Right forelimb (tissue), 1 donor: Measurements from ENCODE around the gene SACM1L.

Source experiments
- DNase-seq: peaks from one replicate; pipeline ENCODE4 v3.0.0-alpha.2; 2018

Gene SACM1L

GRCh38 chr3:45773714-45774449, 84.7 kb downstream of the SACM1L start:
- no peak for DNase-seq

- DNase-seq, result no peak
Observed at GRCh38 chr3:45774581-45775521, 85.7 kb downstream of the SACM1L start.

- no peak for DNase-seq
Observed at GRCh38 chr3:45775571-45776300, 86.5 kb downstream of the SACM1L start.

- DNase-seq, result no peak
Observed at GRCh38 chr3:45776301-45776595, 87.1 kb downstream of the SACM1L start.

GRCh38 chr3:45776611-45777010, 87.4 kb downstream of the SACM1L start:
- no peak for DNase-seq

GRCh38 chr3:45777111-45777745, 88.0 kb downstream of the SACM1L start:
- no peak for DNase-seq

- no peak for DNase-seq
Observed at GRCh38 chr3:45777746-45778386, 88.7 kb downstream of the SACM1L start.

GRCh38 chr3:45778761-45779201, 89.6 kb downstream of the SACM1L start:
- no peak for DNase-seq

- no peak for DNase-seq
Observed at GRCh38 chr3:45779746-45780735, 90.8 kb downstream of the SACM1L start.

- no peak for DNase-seq
Observed at GRCh38 chr3:45781271-45781670, 92.1 kb downstream of the SACM1L start.

- DNase-seq, result no peak
Observed at GRCh38 chr3:45781841-45782240, 92.6 kb downstream of the SACM1L start.

GRCh38 chr3:45782381-45782780, 93.2 kb downstream of the SACM1L start:
- DNase-seq, result no peak

- DNase-seq, result no peak
Observed at GRCh38 chr3:45783667-45784066, 94.5 kb downstream of the SACM1L start.

GRCh38 chr3:45785605-45786150, 96.5 kb downstream of the SACM1L start:
- no peak for DNase-seq

- no peak for DNase-seq
Observed at GRCh38 chr3:45786801-45787495, 97.8 kb downstream of the SACM1L start.

GRCh38 chr3:45787551-45787950, 98.4 kb downstream of the SACM1L start:
- no peak for DNase-seq

GRCh38 chr3:45789235-45789812, 100.1 kb downstream of the SACM1L start:
- DNase-seq, result no peak

- DNase-seq, result no peak
Observed at GRCh38 chr3:45790596-45790995, 101.4 kb downstream of the SACM1L start.

GRCh38 chr3:45792036-45792435, 102.8 kb downstream of the SACM1L start:
- no peak for DNase-seq
